GM21723 (cell line): ENCODE measurements around the gene CRTC3.

ENCODE experiments used
- ATAC-seq: cut with Tn5 transposase; IDR thresholded peaks from one replicate; pipeline ENCODE4 v1.9.1; 2021; ENCODE audit warnings: mild to moderate bottlenecking, moderate library complexity; ENCODE audit not compliant: unreplicated experiment

The CRTC3 gene

GRCh38 chr15:90591524-90591923 is 61.8 kb downstream of the CRTC3 start:
- ATAC-seq: no peak

GRCh38 chr15:90592131-90592881 is 62.6 kb downstream of the CRTC3 start:
- ATAC-seq: no peak

DNA sequence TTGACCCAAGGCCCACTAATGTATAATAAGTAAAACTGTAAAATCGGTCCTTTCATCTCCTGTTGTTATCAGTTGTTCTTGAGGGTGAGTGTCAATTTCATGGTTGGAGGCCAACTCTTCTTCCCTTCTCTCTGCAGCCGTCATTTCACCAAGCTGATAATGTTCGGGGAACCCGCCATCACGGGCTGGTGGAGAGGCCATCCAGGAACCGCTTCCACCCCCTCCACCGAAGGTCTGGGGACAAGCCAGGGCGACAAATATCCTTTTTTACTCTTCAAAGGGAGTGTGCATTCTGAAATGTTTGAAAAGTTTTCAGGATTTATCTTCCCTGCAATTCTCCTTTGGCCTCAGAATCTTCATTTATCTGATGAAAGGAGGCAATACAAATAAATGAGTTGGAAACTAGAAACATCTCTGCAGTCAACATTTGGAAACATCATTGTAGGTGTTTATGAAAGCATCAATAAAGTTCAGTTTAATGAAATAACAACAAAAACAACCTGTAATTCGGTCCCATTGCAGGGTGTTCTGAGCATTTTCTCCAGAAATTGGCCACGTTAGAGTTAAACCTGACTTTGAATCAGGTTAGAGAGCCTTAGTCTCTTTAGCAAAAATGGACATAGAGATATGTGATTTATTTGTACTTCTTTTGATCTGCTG is 63.9 kb downstream of the CRTC3 start:
- no peak for ATAC-seq

GRCh38 chr15:90594301-90594738 is 64.6 kb downstream of the CRTC3 start:
- peak; percentile 32 for ATAC-seq

GRCh38 chr15:90595763-90596155 is 66.0 kb downstream of the CRTC3 start:
- peak; percentile 28 for ATAC-seq

DNA sequence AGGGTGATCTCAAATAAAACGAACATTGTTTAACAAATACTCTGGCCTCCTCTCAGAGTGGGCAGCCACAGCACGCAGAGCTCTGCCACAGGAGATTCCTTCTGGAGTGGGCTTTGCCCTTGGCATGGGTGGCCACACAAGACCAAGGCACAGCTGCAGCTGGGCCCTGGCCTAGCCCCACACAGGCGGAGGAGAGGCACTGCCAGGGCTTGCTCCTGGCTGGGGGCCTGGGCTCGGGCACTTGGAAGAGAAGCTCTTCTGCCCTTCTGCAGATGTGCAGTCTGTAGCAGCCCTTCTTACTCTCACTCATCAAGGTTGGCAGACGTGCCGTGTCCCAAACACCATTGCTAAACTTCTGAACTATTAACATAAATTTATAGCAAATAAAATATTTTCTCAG is 67.2 kb downstream of the CRTC3 start:
- no peak for ATAC-seq

GRCh38 chr15:90597577-90597976 is 67.9 kb downstream of the CRTC3 start:
- ATAC-seq: peak; percentile 28

DNA sequence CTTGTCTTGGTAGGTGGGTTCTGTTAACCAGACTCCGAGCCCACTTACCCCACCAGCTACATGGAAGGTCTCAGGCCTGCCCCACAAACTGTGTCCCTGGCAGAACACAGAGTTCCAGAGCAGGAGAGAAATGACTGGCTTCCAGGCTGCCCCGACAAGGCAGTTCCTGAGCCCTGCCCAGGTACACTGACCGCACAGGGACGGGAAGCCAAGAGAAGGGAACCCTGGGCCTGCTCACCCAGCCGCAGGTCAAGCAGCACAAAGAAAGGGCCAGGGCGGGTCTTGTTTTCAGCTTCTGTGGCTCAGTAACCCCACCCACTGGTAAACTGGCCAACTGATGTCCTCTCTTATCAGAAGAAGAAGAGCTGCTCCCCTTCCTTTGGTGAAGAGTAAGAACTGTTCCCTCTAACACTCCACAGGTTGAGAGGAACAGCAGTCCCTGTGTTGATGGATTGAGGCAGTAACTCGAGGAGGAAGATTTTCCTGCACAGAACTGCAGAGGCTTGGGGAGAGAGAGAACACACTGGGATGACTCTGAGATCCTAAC is 68.4 kb downstream of the CRTC3 start:
- ATAC-seq: peak; percentile 38

GRCh38 chr15:90598679-90599078 is 69.0 kb downstream of the CRTC3 start:
- no peak for ATAC-seq

DNA sequence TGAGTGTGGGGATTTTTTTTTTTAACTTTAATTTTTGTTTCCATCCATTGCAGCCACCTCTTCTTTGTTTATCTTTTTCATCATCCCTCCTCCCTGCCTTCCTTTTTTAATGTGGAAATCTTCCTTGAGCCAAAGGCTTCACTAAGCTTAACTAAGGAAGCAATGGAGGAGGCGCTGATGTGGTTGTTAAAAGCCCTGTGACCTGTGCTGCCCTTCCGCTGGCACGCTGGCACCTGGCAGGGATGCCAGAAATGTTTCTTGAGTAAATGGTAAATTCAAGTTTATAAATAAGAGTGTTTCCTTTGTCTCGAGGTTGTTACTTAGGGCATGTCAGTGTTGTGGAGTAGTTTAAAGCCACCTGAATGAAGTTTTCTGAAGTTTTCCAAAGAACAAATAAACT is 69.4 kb downstream of the CRTC3 start:
- ATAC-seq: no peak

- no peak for ATAC-seq
Measured at GRCh38 chr15:90599644-90600043, 69.9 kb downstream of the CRTC3 start.

- no peak for ATAC-seq
Measured at GRCh38 chr15:90600954-90601353, 71.2 kb downstream of the CRTC3 start.

- no peak for ATAC-seq
Measured at GRCh38 chr15:90603893-90604292, 74.2 kb downstream of the CRTC3 start.

- ATAC-seq: no peak
Measured at GRCh38 chr15:90606641-90607040, 76.9 kb downstream of the CRTC3 start.

- ATAC-seq: no peak
Measured at GRCh38 chr15:90607361-90607760, 77.6 kb downstream of the CRTC3 start.

- no peak for ATAC-seq
Measured at GRCh38 chr15:90609242-90610180, 79.8 kb downstream of the CRTC3 start.

DNA sequence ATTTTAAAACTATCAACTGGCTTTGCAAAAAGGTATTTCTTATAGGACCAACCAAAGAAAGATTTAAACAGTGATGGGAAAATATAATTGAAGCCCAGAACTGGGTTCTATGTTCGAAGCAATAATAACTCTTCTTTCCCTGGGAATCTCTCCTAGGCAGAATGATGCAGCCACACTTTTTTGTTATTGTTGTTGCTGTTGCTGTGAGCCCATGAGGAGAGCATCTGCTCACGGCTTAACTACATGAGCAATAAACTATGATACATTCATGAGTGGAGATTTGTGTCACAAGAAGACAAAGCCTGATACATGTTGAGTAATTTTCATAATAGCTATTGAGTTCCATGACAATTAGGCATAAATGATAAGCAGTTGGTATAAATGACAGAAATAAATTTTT is 80.5 kb downstream of the CRTC3 start:
- ATAC-seq: no peak

GRCh38 chr15:90611157-90611556 is 81.4 kb downstream of the CRTC3 start:
- no peak for ATAC-seq

GRCh38 chr15:90617171-90617570 is 87.4 kb downstream of the CRTC3 start:
- ATAC-seq: no peak

- no peak for ATAC-seq
Measured at GRCh38 chr15:90617668-90618097, 88.0 kb downstream of the CRTC3 start.
